SW480 (cell line): ENCODE results near the gene CPVL.
A peak's percentile ranks its signal among the peaks of the same experiment; 100 is the strongest.

ENCODE experiments used
- DNase-seq: peaks from one replicate; pipeline ENCODE4 v3.0.0-alpha.2; 2016; ENCODE audit warnings: low spot score

CPVL gene

GRCh38 chr7:29156907-29157452 is 10.6 kb upstream of the CPVL start:
- DNase-seq = no peak

- DNase-seq = no peak
Observed at GRCh38 chr7:29154076-29154475, 7.7 kb upstream of the CPVL start.

DNA sequence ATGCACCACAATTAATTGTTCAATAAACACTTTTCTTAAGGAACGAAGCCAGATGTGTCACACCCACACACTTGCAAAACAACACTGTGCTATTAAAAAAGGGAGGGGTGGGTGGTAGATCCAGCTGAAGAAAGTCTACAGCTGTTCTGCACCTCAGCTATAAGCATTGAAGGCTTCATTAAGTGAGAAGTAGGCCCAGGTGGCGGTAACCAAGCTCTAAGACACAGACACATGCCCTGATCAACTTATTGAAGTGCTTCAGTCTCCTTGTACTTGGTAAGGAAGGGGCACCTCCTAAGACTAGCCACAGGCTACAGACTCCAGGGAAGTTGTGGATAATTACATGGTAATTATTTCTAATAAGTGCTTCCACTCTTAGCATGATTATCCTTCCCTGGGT is 4.5 kb upstream of the CPVL start:
- DNase-seq = no peak

DNA sequence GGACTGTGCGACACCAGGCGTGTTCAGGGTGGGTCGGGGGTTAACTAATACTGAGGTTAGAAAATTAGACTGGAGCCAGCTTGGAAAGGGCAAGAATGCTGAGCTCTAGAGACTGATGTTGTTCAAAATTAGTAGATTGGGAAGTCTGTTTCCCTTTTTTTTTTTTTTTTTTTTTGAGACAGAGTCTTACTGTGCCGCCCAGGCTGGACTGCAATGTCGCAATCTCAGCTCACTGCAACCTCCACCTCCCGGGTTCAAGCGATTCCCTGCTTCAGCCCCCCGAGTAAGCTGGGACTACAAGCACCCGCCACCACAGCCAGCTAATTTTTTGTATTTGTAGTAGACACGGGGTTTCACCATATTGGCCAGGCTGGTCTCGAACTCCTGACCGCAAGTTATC is 2.7 kb upstream of the CPVL start:
- no peak for DNase-seq

- no peak for DNase-seq
Observed at GRCh38 chr7:29147821-29148220, 1.5 kb upstream of the CPVL start.

DNA sequence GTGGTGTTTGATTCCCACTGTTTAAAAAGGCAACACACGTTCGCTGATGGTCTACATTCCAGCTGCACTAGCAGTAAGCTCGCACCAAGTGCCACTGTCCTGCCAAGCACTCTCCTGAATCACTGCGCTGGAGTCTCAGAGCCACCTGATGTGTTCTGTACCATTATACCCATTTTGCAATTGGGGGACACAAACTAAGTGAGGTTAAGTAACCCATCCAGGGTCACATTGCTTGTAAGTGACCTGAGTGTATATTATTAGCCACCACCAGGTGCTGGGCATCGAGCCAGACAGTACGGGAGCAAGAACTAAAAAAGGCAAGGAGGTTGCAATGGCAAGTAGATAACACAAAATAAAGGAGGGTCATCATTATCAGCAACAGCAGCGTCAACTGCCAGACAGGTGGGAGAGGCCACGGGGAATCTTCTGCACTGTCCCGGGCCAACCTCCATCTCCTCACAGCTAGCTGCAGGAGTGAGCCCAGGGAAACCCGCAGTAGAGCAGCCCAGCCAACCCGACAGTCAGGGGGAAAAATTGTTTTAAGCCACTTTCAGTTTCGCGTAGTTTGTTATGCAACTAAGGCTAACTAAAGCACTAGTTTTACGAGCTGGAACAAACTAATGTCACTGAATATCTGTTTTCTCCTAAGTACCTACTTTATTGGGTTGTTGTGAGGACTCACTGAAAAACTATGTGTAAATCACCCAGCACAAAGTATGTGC is 712 bp upstream of the CPVL start:
- no peak for DNase-seq

GRCh38 chr7:29145553-29146056 is 732 bp downstream of the CPVL start:
- peak; percentile 19 for DNase-seq

GRCh38 chr7:29143751-29144150 is 2.6 kb downstream of the CPVL start:
- DNase-seq = no peak

DNA sequence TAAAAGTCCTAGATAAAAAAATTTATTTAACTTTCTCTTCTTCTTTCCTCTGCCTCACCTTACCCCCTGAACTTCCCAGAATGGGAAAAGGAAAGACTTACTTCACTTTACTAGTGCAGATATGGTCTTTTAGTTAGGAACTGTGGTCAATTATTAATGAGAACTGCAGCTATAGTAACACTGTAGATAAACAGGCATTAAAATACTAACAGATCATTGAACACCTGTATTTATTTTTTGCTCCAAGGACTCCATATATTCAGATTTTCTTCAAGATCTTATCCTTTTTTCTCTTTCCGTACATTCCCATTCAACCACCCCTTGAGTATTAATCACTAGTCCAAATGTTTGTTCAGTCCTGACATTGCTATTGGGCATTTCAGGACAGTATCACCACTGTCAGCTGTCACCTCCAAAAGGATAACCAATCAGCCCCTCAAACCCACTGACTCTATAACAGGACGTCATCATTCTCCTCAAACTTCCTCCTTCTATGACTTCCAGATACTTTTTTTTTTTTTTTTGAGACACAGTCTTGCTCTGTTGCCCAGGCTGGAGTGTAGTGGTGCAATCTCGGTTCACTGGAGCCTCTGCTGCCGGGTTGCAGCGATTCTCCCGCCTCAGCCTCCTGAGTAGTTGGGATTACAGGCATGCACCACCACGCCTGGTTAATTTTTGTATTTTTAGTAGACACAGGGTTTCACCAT is 4.2 kb downstream of the CPVL start:
- DNase-seq = no peak

DNA sequence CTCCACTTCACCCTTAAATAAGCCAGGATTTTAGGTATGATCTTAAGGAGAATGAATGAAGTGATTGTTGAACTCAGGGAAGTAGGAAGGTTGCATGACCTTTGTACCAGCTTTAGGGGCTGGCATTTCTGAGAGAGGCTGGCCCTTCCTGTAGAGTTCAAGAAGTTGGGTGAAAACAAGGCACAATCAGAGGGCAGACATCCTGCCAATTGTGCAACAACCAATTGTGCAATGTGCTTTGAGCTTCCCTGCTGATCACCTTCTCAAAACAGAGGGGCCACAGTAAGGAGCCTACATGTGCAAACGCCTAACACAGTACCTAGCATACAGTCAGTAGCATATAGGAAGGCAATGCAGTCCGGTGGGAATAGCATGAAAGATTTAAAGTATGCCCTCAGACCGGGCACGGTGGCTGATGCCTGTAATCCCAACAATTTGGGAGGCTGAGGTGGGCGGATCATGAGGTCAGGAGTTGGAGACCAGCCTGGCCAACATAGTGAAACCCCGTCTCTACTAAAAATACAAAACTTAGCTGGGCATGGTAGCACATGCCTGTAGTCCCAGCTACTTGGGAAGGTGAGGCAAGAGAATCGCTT is 5.4 kb downstream of the CPVL start:
- no peak for DNase-seq

DNA sequence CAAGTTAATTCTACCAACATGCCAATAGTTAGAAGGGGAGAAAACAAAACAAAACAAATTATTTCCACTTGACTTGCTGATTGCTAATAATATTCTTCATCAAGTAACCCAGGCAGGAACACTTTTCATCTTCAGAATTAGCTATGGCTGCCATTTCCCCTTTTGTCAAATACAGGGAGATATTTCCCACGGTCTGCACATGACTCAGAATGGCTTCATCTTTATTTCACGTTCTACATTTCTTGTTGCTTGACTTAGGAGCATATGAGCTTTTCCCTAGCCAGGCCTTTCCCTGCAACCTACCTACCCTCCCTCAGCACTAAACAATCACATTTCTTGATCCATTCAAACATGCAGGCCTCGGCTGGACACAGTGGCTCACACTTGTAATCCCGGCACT is 6.5 kb downstream of the CPVL start:
- no peak for DNase-seq

DNA sequence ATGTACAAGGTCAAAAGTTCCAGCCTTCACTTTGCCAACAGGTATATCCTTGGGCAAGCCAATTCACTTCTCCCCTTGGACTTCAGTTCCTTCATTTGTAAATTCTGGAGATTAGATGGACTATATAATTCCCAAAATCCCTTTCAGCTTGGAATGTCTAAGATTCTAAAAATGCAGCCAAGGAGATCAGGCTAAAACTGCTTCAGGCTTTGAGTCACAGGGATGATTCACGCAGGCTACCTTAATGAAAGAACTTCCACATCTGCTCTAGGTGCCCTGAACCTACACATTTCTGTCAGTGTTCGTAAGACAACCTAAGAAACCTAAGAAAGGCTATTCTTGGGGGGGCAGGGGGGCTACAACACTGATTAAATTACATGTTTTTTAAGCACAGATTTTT is 7.1 kb downstream of the CPVL start:
- DNase-seq = no peak

- DNase-seq = no peak
Observed at GRCh38 chr7:29138588-29138987, 7.7 kb downstream of the CPVL start.

- no peak for DNase-seq
Observed at GRCh38 chr7:29135846-29136245, 10.5 kb downstream of the CPVL start.

DNA sequence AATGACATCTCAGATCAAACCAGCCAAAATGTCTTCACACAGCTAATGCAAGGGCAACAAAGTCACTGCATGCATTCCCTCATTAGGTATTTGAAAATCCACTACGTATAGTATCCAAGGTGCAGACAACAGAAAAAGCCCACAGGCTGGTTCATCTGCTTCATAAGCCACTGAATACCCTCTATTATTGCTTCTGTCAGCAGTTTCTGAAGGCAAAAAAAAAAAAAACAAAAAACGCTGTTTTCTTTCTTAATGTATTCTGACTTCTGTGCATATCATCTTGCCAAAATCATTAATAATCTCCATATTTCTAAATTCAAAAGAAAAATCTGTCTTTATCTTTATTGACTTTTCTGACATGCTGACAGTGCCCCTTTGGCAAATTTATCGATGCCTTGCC is 13.4 kb downstream of the CPVL start:
- no peak for DNase-seq

- DNase-seq = no peak
Observed at GRCh38 chr7:29131678-29132077, 14.7 kb downstream of the CPVL start.

DNA sequence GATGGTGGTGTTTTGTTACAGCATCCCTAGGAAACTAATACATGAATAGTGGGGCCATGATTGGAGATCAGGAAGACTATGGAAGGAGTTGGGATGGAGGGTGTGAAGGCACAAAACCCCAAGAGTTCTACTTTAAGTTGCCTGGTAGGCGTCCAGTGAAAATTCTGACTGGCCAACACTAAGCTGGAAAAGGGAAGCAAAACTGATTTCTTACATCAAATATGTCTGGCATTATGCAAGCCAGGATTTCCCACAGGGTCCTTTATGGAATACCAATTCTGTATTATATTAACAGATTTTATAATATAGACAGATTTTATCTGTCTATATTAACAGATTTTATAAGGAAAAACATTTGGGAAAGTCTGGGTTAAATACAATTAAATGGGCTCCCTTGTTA is 16.2 kb downstream of the CPVL start:
- DNase-seq = no peak

DNA sequence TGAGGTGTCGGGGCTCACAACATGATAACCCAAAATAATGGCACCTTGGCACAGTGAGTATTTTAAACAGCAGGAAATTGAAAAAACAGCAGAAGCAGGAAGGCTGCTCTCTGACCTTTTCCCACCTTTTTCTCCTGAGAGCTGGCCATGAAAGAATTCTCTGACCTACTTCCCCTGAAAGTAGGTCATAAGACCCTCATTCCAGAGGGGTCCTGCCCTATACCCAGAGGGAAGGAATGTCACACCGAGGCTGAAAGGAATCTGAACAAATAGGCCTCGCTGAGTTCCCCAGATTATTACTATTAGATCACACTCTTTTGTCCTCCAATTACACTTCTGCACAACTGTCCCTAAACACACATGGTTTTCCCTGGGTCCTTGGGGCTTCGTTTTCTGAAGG is 18.8 kb downstream of the CPVL start:
- DNase-seq = no peak

GRCh38 chr7:29126804-29127203 is 19.5 kb downstream of the CPVL start:
- DNase-seq = no peak

GRCh38 chr7:29123626-29124190 is 22.6 kb downstream of the CPVL start:
- no peak for DNase-seq

DNA sequence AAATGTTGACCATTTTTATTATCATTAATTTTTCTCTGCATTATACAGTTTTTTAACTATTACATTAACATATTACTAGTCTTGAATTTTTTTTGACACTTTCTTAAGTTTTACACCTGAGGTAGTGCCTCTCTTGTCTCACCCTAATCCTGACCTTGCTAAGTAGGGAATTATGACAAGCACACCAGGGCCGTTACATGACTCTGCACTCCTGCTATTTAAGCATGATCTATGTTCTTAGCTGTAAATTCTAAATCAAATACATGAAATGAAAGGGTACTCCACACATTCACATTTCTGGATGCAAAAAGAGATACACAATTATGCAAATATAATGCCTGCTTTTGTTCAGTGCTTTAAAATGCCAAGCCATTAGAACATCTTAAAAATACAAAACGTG is 23.6 kb downstream of the CPVL start:
- DNase-seq = no peak

DNA sequence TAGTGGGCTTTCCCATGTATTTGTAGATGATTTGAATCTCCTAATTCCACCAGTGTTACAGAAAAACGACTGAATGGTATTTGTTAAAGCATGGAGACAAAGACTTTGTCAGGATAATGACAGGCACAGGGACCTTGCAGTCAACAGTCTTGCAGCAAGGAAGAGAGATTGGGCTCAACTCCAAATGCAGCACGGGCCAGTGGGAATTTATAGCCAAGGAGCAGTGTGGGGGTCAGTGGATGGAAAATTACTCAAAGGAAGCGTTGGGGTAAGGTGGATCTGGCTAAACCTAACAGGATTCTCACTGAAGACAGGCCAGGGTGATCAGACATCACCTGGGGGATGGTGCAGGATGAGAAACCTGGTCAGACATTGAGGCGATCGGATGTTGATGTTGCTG is 24.3 kb downstream of the CPVL start:
- no peak for DNase-seq

GRCh38 chr7:29120955-29121354 is 25.4 kb downstream of the CPVL start:
- no peak for DNase-seq
